ENCODE data around the gene DTD1.

DNA sequence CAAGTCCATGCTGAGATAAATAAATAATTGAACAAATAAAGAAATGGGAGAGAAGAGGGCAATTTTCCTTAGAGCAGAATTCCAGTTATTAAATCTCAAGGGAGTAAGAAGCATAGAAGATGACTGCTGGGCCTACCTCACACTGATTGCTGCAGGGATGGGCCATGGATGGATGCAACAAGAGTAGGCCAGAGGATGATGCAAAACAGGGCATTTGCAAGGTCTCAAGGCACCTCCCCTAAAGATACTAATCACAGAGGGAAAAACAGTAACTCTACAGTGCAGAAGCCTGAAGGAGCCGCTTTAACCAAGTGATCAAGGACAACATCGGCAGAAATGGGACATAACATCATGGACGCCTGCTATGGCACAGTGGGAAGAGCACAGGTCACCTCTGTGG, 224.1 kb downstream of the DTD1 start:
- no peak for TF ChIP-seq GATA2 (IDR thresholded peaks at IDR 0.05; ENCODE audit: low read depth, low read length)
- TF ChIP-seq GATA3 (IDR thresholded peaks at IDR 0.05; ENCODE audit: low read depth, low read length), result no peak
